Thyroid gland (tissue), 4 donors: ENCODE measurements around the gene ABI1.

Experiments
- POLR2A ChIP-seq, 2 donors: fragments of 450-650 bp; IDR thresholded peaks; one replicate each; pipeline ENCODE4 v1.6.1; 2017; ENCODE audit warnings: antibody characterized with exemption in 2 of 2, mild to moderate bottlenecking in 2 of 2, moderate library complexity in 1 of 2
- TF ChIP-seq, protein P1 (sequence below), 6 experiments: fragments of 200-600 bp in 3 of 6; fragments of 450-650 bp in 3 of 6; sonication (generic) in 3 of 6; IDR thresholded peaks; one replicate each; pipeline ENCODE4 v1.5.1; 2016 to 2019; ENCODE audit warnings: antibody characterized with exemption in 6 of 6, mild to moderate bottlenecking in 2 of 6, inconsistent platforms in 1 of 6, moderate library complexity in 1 of 6

DNA sequence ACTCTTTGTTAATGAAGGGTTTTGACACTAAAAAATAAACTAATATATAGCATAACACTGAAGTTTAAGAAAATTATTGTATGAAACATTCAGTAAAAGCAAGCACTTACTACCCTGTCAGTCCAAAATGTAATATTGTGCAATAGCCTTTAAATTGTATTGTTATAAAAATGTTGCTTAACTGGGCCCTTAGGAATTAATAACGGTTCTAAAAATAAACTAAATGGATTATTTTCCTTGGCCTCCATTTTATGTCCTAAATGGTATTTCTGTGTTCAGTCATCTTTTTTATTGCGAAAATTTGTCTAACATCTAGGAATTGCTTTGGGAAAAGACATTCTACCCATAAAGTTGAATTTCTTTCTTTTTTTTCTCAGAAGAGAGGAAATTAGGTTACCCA, 49.0 kb upstream of the ABI1 start:
- TF ChIP-seq, protein P1, sequence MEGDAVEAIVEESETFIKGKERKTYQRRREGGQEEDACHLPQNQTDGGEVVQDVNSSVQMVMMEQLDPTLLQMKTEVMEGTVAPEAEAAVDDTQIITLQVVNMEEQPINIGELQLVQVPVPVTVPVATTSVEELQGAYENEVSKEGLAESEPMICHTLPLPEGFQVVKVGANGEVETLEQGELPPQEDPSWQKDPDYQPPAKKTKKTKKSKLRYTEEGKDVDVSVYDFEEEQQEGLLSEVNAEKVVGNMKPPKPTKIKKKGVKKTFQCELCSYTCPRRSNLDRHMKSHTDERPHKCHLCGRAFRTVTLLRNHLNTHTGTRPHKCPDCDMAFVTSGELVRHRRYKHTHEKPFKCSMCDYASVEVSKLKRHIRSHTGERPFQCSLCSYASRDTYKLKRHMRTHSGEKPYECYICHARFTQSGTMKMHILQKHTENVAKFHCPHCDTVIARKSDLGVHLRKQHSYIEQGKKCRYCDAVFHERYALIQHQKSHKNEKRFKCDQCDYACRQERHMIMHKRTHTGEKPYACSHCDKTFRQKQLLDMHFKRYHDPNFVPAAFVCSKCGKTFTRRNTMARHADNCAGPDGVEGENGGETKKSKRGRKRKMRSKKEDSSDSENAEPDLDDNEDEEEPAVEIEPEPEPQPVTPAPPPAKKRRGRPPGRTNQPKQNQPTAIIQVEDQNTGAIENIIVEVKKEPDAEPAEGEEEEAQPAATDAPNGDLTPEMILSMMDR (IDR thresholded peaks at IDR 0.05): no peak
- TF ChIP-seq POLR2A (IDR thresholded peaks at IDR 0.05): no peak
